K562 (cell line): ENCODE data around the gene SYT1. TPM values are rescaled to one million over a fixed set of nuclear protein-coding genes. Genes with fewer than 3 reads are reported as not detected.

Source experiments
- ATAC-seq: fragments of 200-7000 bp; cut with Tn5 transposase; 3 replicates; pipeline ENCODE4 v1.9.1; 2020; ENCODE audit warnings: moderate library complexity
- BruUV-seq: library from RNA; stranded (reverse); fragments of 400-500 nt; replicated peaks from 2 replicates; lab custom pipeline; 2021; lab: Mats Ljungman, UMichigan
- CTCF ChIA-PET: fragments of 300-600 bp; formaldehyde crosslinking; extraction: SDS; loops from one replicate; lab custom pipeline; 2021; ENCODE audit warnings: low intra/inter-chr PET ratio; lab: Yijun Ruan, JAX
- POLR2A ChIA-PET: fragments of 300-600, 350-650 bp; sonication (Branson Sonifier 250); formaldehyde crosslinking; extraction: SDS; loops from one replicate; lab custom pipeline; 2021; ENCODE audit warnings: antibody characterized with exemption, inconsistent platforms; lab: Yijun Ruan, JAX
- DNase-seq, 4 experiments: peaks; one replicate each; pipeline versions ENCODE4 v3.0.0 to v3.0.0-alpha.2; 2011 to 2018; ENCODE audit warnings: low spot score in 3 of 4, mixed read lengths in 3 of 4; ENCODE audit errors: extremely low read depth in 1 of 4
- FAIRE-seq: peaks from 2 replicates; lab custom pipeline; 2011; peaks lifted over from hg19 to GRCh38; lab: Jason Lieb, UNC
- H2AFZ ChIP-seq: 2 replicates; pipeline ENCODE4 v1.6.0; 2011; ENCODE audit warnings: low read depth, low read length, control low read depth, inconsistent platforms
- H3K27ac ChIP-seq: fragments of 200-600 bp; 3 replicates; pipeline ENCODE4 v1.8.0; 2011; ENCODE audit warnings: low read depth, mild to moderate bottlenecking, control low read depth, inconsistent platforms, low read length, moderate library complexity, mixed read lengths; ENCODE audit errors: extremely low read depth
- H3K27me3 ChIP-seq, 2 experiments: fragments of 300-600 bp in 1 of 2; 2 replicates in 1 of 2; 3 replicates in 1 of 2; pipeline versions ENCODE4 v1.6.0 to v1.8.0; 2011; ENCODE audit warnings: inconsistent platforms in 2 of 2, low read length in 2 of 2, mild to moderate bottlenecking in 1 of 2, mixed read lengths in 1 of 2, moderate library complexity in 1 of 2; ENCODE audit not compliant: control insufficient read depth in 2 of 2, insufficient read depth in 2 of 2
- H3K36me3 ChIP-seq: fragments of 300-600 bp; 3 replicates; pipeline ENCODE4 v1.8.0; 2011; ENCODE audit warnings: mild to moderate bottlenecking, low read length, inconsistent platforms; ENCODE audit not compliant: control insufficient read depth, insufficient read depth
- H3K4me1 ChIP-seq, 2 experiments: fragments of 200-600 bp in 1 of 2; replicated peaks in 1 of 2; 2 replicates in 1 of 2; 3 replicates in 1 of 2; pipeline versions ENCODE4 v1.5.1 to v1.8.0; 2011; ENCODE audit warnings: inconsistent platforms in 2 of 2, low read length in 2 of 2, mild to moderate bottlenecking in 1 of 2, mixed read lengths in 1 of 2, moderate library complexity in 1 of 2; ENCODE audit not compliant: control insufficient read depth in 2 of 2, insufficient read depth in 2 of 2
- H3K4me2 ChIP-seq: 2 replicates; pipeline ENCODE4 v1.6.1; 2011; ENCODE audit warnings: low read length, control low read depth, inconsistent platforms, mixed read lengths; ENCODE audit not compliant: insufficient read depth
- H3K4me3 ChIP-seq: fragments of 200-600 bp; sonication (generic), shearing (Covaris generic); 2 replicates; pipeline ENCODE4 v1.5.1; 2016; ENCODE audit warnings: control low read depth, inconsistent platforms
- H3K79me2 ChIP-seq: fragments of 200-600 bp; 3 replicates; pipeline ENCODE4 v1.8.0; 2011; ENCODE audit warnings: low read length, inconsistent platforms; ENCODE audit not compliant: control insufficient read depth, insufficient read depth
- H3K9ac ChIP-seq, 2 experiments: 2 replicates each; pipeline versions ENCODE4 v1.6.0 to v1.6.1; 2011; ENCODE audit warnings: low read depth in 2 of 2, low read length in 2 of 2, control low read depth in 1 of 2, inconsistent platforms in 1 of 2, mild to moderate bottlenecking in 1 of 2, mixed read lengths in 1 of 2; ENCODE audit not compliant: insufficient read depth in 1 of 2
- H3K9me1 ChIP-seq: one replicate; pipeline ENCODE4 v1.6.0; 2011; ENCODE audit warnings: inconsistent platforms, mild to moderate bottlenecking, low read length, moderate library complexity; ENCODE audit not compliant: control insufficient read depth, insufficient read depth
- H3K9me3 ChIP-seq: replicated peaks from 2 replicates; pipeline ENCODE4 v1.5.1; 2011; ENCODE audit warnings: low read depth, low read length, inconsistent platforms; ENCODE audit not compliant: control insufficient read depth, insufficient read depth
- H4K20me1 ChIP-seq: replicated peaks from 2 replicates; pipeline ENCODE4 v1.6.1; 2011; ENCODE audit warnings: low read length, inconsistent platforms, mixed read lengths; ENCODE audit not compliant: control insufficient read depth, insufficient read depth
- BCOR ChIP-seq: fragments of 450-650 bp; IDR thresholded peaks from 2 replicates; pipeline ENCODE4 v1.6.1; 2016
- ESRRB ChIP-seq: fragments of 250-450 bp; sonication (Bioruptor Pico); IDR thresholded peaks from 2 replicates; pipeline ENCODE4 v1.5.0; 2020; ENCODE audit warnings: mild to moderate bottlenecking, moderate library complexity, borderline replicate concordance
- SETDB1 ChIP-seq: IDR thresholded peaks from one replicate; pipeline ENCODE4 v1.6.1; 2012; ENCODE audit warnings: low read length, control low read depth, inconsistent platforms
- TSHZ1 ChIP-seq: fragments of 250-450 bp; sonication (Bioruptor Pico); IDR thresholded peaks from 2 replicates; pipeline ENCODE4 v1.4.0; 2020; ENCODE audit warnings: mild to moderate bottlenecking, moderate library complexity
- in situ Hi-C: fragments of 300-500 bp; cut with MboI; formaldehyde crosslinking; loops from 4 replicates; pipeline ENCODE4 v1.15.0; 2018; ENCODE audit warnings: inconsistent platforms, mixed read lengths
- intact Hi-C: fragments of 100-400 bp; cut with micrococcal nuclease; formaldehyde crosslinking; loops from 2 replicates; pipeline ENCODE4 v1.14.2; 2022
- polyA plus RNA-seq, 8 experiments: library from polyadenylated mRNA; depleted of rRNA in 4 of 8; stranded (reverse) in 5 of 8; unstranded in 3 of 8; fragments of >200 nt; fragmentation: Nextera tagmentation in 2 of 8; fragmentation: Illumina TruSeq in 1 of 8; extraction: Ambion mirVana in 2 of 8; extraction: Trizol in 1 of 8; gene quantifications; 2 replicates each; pipeline versions ENCODE4 v1.2.1 to v1.2.3, GENCODE V29; 2011 to 2014; ENCODE audit warnings: inconsistent platforms in 1 of 8, missing spikeins in 1 of 8
- total RNA-seq, 7 experiments: library from RNA; depleted of rRNA in 6 of 7; stranded (reverse); fragments of >200 nt in 6 of 7; fragmentation: Illumina TruSeq in 2 of 7; extraction: Trizol in 2 of 7; gene quantifications; 2 replicates each; pipeline versions ENCODE4 v1.2.1 to v1.2.3, GENCODE V29; 2011 to 2021; ENCODE audit warnings: low replicate concordance in 1 of 7

SYT1 gene
- total and polyA plus RNA-seq, 9 of the 15 experiments (the other 6 are each of a cell fraction or from before 2014, with no cell fraction given): 0.03 to 0.13 (median 0.07) TPM; not detected in 4

GRCh38 chr12:78880078-78880477 lies 15.5 kb downstream of the SYT1 start:
- Histone ChIP-seq H3K27ac (no peak overlapping the region), H3K79me2 (no peaks in the 10 kb centered on the region), H3K9me3 (no peaks in the 10 kb centered on the region), H3K4me3 (no peak overlapping the region), H3K36me3 (no peaks in the 10 kb centered on the region), H3K4me2 (no peak overlapping the region)
- intact Hi-C loops: no loop called here
- no peak for ATAC-seq
- in situ Hi-C loops: no loop called here
- TF ChIP-seq ESRRB (CRISPR knock-in tag): no peak
- no peak for TF ChIP-seq TSHZ1
- TF ChIP-seq BCOR: no peak
- TF ChIP-seq SETDB1: no peak
- TF ChIP-seq, all 486 proteins: peak for 0
- DNase-seq (no peak), FAIRE-seq (no peak)
- no peaks in the 10 kb centered on the region for H3K9me1 ChIP-seq
- no peaks in the 10 kb centered on the region for H4K20me1 ChIP-seq
- H3K27me3 ChIP-seq: no peaks in the 10 kb centered on the region
- no peaks in the 10 kb centered on the region for H3K4me1 ChIP-seq
- no peak overlapping the region for H2AFZ ChIP-seq
- H3K9ac ChIP-seq: no peak overlapping the region
- CTCF ChIA-PET: no interaction called here
- POLR2A ChIA-PET: no interaction called here
- BruUV-seq: no TSS peak
